OCI-LY1 (cell line): ENCODE data around the gene SSC4D.
"Not testable (repeated sequence)": the region's sequence is repeated elsewhere in the genome, so short reads cannot be mapped to it uniquely, and the experiment has no call there.

Source experiments
- EZH2 ChIP-seq: fragments of 200-600 bp; sonication (generic), shearing (Covaris generic); IDR thresholded peaks from 2 replicates; pipeline ENCODE4 v1.8.0; 2017; ENCODE audit warnings: borderline replicate concordance, mixed run types, mild to moderate bottlenecking, antibody characterized with exemption, low read length, moderate library complexity, mixed read lengths
- TF ChIP-seq, protein P1 (sequence below): fragments of 200-600 bp; sonication (generic), shearing (Covaris generic); IDR thresholded peaks from 2 replicates; pipeline ENCODE4 v1.5.1; 2017; ENCODE audit warnings: mild to moderate bottlenecking, antibody characterized with exemption, low read length, moderate library complexity, mixed read lengths

DNA sequence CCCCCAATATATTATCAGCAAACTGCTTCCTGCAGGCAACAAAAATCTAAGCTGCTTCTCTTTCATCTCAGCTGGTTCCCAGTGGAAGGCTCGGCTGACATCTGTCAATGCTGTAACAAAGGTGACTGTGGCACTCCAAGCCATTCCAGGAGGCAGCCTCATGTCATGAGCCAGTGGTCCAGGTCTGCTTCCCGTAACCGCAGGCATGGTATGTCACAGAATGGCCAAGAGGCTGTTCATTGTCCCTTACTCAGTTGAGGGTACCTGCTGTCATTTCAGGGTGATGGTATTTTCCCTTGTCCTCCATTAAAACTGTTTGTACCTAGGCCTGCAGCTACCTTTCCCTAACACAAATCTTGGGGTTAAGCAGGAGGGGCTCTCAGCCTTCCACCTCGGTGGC lies 30.9 kb upstream of the SSC4D start:
- TF ChIP-seq, protein P1, sequence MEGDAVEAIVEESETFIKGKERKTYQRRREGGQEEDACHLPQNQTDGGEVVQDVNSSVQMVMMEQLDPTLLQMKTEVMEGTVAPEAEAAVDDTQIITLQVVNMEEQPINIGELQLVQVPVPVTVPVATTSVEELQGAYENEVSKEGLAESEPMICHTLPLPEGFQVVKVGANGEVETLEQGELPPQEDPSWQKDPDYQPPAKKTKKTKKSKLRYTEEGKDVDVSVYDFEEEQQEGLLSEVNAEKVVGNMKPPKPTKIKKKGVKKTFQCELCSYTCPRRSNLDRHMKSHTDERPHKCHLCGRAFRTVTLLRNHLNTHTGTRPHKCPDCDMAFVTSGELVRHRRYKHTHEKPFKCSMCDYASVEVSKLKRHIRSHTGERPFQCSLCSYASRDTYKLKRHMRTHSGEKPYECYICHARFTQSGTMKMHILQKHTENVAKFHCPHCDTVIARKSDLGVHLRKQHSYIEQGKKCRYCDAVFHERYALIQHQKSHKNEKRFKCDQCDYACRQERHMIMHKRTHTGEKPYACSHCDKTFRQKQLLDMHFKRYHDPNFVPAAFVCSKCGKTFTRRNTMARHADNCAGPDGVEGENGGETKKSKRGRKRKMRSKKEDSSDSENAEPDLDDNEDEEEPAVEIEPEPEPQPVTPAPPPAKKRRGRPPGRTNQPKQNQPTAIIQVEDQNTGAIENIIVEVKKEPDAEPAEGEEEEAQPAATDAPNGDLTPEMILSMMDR = not testable (repeated sequence)
- TF ChIP-seq EZH2 = not testable (repeated sequence)
